Stimulated activated memory B cell treated with anti-CD40 and anti-IgM and Interleukin-4, amounts not matched to agents 10 μg/mL and 1 μg/mL and 100 μg/mL, for 72 hours (primary cell): ENCODE results near the gene SUMF1.
"Not testable (repeated sequence)": the region's sequence is repeated elsewhere in the genome, so short reads cannot be mapped to it uniquely, and the experiment has no call there.

Experiments
- ATAC-seq: fragments of 150-1000 bp; cut with Tn5 transposase; 2 replicates; pipeline ENCODE4 v1.10.0; 2021
- H3K27ac Mint-ChIP-seq: one replicate; pipeline ENCODE4 v1.8.0; 2022; ENCODE audit warnings: mild to moderate bottlenecking, mixed read lengths
- H3K27me3 Mint-ChIP-seq: one replicate; pipeline ENCODE4 v1.8.0; 2022; ENCODE audit warnings: mixed read lengths
- H3K36me3 Mint-ChIP-seq: one replicate; pipeline ENCODE4 v1.8.0; 2022; ENCODE audit warnings: mixed read lengths
- H3K4me1 Mint-ChIP-seq: one replicate; pipeline ENCODE4 v1.8.0; 2022; ENCODE audit warnings: mixed read lengths
- H3K4me3 Mint-ChIP-seq: one replicate; pipeline ENCODE4 v1.8.0; 2022; ENCODE audit warnings: mild to moderate bottlenecking, moderate library complexity, mixed read lengths
- H3K9me3 Mint-ChIP-seq: one replicate; pipeline ENCODE4 v1.8.0; 2022; ENCODE audit warnings: mixed read lengths

Gene SUMF1

DNA sequence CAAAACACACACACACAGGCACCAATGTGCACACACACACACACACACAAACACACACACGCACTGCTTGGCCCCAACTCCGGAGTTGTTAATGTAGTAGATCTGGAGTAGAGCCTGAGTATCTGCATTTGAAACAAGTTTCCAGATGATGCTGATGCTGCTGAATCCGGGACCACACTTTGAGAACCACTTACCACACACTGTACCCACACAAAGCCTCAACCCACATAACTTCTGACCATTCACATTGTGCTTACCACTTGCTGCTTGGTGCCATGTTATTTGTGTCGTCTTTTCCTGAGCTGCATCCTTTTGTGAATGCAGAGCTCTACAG, 127.0 kb downstream of the SUMF1 start:
- Mint-ChIP-seq H3K36me3 (peaks cover 28% of the 10 kb centered on the region), H3K4me3 (no peak overlapping the region), H3K27ac (no peak overlapping the region), H3K4me1 (no peaks in the 10 kb centered on the region), H3K9me3 (no peaks in the 10 kb centered on the region), H3K27me3 (no peaks in the 10 kb centered on the region)
- ATAC-seq = no peak

DNA sequence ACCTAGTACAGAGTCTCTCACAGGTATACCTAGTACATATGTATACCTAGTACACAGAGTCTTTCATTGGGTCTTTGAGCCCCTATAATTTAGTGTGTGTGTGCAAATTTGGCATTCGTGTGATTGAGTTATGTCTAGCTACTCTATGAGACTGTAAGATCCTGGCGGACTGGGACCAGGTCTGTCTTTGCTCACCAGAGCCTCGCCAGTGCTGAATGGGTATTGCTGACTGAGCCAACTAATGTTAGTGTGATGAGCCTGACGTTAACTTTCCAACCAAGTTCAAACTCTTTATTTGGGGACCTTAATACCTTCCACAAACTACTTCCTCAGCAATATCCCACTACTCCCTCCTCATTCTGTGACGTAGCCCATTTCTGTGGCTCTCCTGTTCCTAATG, 128.3 kb downstream of the SUMF1 start:
- no peaks in the 10 kb centered on the region for H3K4me1 Mint-ChIP-seq
- H3K9me3 Mint-ChIP-seq = no peaks in the 10 kb centered on the region
- H3K36me3 Mint-ChIP-seq = peaks cover 22% of the 10 kb centered on the region
- H3K27ac Mint-ChIP-seq = no peak overlapping the region
- no peak overlapping the region for H3K4me3 Mint-ChIP-seq
- ATAC-seq = no peak
- H3K27me3 Mint-ChIP-seq = no peaks in the 10 kb centered on the region

DNA sequence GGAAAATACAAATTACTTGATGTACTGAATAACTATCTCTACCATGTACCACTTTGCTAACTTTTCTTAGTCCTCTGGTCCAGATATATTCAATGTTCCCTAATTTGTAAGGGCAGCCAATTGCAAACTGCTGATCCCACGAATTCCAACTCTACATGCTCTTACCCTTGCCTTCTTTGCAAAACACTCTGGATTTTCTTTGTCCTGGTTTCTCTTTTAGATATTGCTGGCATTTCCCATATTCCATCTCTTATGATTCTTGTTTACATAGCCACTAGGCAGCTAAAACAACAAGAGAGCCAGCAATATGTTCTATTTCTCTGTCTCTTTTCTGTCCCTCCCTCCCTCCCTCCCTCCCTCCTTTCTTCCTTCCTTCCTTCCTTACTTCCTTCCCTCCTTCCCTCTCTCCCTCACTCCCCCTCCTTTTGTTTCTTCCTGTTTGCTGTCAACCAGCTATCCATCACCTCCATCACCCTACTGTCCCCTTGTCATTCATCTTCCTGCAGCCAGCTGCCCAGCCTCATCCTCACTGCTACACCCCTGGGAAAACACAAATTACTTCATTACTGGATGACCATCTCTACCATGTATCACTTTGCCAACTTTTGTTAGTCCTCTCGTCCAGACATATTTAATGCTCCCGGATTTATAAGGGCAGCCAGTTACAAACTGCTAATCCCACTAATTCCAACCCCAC, 130.1 kb downstream of the SUMF1 start:
- Mint-ChIP-seq H3K9me3 (no peaks in the 10 kb centered on the region), H3K27ac (no peak overlapping the region), H3K27me3 (no peaks in the 10 kb centered on the region), H3K4me1 (no peaks in the 10 kb centered on the region), H3K36me3 (peaks cover 17% of the 10 kb centered on the region), H3K4me3 (no peak overlapping the region)
- ATAC-seq = no peak

DNA sequence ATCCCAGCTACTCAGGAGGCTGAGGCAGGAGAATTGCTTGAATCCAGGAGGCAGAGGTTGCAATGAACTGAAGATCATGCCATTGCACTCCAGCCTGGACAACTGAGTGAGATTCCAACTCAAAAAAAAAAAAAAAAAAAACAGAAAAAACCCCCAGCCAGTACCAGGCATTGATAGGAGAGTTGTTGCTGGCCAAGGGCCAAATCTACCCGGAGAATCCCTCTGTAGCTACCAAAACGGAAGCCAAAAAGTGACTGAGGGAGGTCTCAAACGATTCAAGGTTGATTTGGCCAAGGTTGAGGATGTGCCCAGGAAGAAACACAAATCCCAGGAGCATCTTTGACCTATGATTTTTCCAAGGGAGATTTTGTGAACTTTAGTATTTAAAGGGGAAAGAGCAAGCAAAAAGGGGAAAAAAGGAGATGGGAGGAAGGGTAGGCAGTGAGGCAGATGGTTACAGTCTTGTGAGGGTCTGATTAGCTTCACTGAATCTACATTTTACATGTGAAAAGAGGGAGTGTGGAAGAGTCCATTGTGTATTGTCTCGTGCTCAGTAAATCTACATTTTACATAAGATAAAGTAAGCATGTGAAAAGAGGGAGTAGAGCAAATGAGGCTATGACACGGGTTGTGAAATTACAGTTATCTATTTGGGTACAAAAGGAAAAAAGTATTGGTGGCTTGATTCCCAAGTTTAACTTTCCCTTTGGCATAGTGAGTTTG, 131.1 kb downstream of the SUMF1 start:
- H3K4me3 Mint-ChIP-seq = no peak overlapping the region
- no peaks in the 10 kb centered on the region for H3K9me3 Mint-ChIP-seq
- no peaks in the 10 kb centered on the region for H3K4me1 Mint-ChIP-seq
- no peaks in the 10 kb centered on the region for H3K27me3 Mint-ChIP-seq
- no peak overlapping the region for H3K27ac Mint-ChIP-seq
- no peak for ATAC-seq
- peaks cover 17% of the 10 kb centered on the region for H3K36me3 Mint-ChIP-seq

DNA sequence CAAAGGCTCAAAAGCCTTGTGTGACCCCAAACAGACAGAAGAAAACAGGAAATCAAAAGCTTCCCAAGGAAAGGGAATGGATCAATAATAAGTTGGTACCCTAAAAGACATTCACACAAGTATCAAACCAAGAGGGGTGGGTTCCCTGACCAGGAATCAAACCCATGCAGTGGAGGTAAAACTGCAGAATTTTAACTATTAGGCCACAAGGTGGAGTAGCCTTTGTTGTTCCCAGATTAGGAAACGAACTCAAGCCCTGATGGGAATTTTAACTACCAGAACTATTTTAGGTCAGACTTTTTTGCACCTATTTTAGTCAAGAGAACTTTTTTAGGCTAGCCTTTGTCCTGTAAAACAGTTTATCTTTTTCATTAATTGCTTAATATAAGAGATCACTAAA, 132.5 kb downstream of the SUMF1 start:
- H3K36me3 Mint-ChIP-seq = peaks cover 21% of the 10 kb centered on the region
- no peaks in the 10 kb centered on the region for H3K27me3 Mint-ChIP-seq
- H3K4me3 Mint-ChIP-seq = no peak overlapping the region
- no peaks in the 10 kb centered on the region for H3K4me1 Mint-ChIP-seq
- ATAC-seq = no peak
- H3K27ac Mint-ChIP-seq = no peak overlapping the region
- H3K9me3 Mint-ChIP-seq = peaks cover 8% of the 10 kb centered on the region

DNA sequence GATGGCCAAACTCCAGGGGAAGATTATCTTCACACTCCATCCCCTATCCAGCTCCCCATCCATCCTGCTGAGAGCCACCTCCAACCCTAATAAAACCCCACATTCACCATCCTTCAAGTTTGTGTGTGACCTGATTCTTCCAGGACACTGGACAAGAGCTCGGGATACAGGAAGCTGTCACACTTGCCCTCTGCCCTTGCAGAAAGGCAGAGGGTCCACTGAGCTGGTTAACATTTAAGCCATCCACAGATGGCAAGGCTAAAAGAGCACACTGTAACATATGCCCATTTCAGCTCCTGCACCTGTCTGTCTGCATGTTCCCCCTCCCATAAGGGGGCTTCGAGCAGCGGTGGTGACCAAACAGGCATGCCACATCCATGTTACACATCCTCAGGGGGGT, 134.1 kb downstream of the SUMF1 start:
- no peak overlapping the region for H3K4me3 Mint-ChIP-seq
- H3K27ac Mint-ChIP-seq = no peak overlapping the region
- H3K27me3 Mint-ChIP-seq = no peaks in the 10 kb centered on the region
- H3K9me3 Mint-ChIP-seq = peaks cover 12% of the 10 kb centered on the region
- peaks cover 34% of the 10 kb centered on the region for H3K36me3 Mint-ChIP-seq
- H3K4me1 Mint-ChIP-seq = no peaks in the 10 kb centered on the region
- no peak for ATAC-seq

DNA sequence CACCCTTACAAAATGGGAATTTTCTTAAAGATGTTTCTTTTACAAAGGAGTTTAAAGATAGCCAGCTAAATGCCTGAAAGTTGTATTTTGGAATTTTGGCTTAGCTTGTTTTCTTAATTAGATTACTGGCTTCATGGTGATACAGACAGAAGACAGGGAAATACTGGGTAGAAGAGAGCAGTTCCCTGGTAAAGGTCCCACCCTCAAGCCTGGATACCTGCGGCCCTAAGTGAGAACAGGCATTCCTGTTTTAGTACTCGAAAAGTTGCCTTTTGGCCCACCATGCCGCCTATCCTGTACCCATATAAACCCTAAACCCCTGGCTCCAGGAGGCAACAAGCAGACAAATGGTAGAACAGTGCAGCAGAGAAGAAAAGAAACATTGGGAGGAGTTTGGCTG, 134.5 kb downstream of the SUMF1 start:
- no peak overlapping the region for H3K4me3 Mint-ChIP-seq
- H3K4me1 Mint-ChIP-seq = no peaks in the 10 kb centered on the region
- ATAC-seq = no peak
- peaks cover 30% of the 10 kb centered on the region for H3K36me3 Mint-ChIP-seq
- no peak overlapping the region for H3K27ac Mint-ChIP-seq
- H3K9me3 Mint-ChIP-seq = peaks cover 12% of the 10 kb centered on the region
- no peaks in the 10 kb centered on the region for H3K27me3 Mint-ChIP-seq

DNA sequence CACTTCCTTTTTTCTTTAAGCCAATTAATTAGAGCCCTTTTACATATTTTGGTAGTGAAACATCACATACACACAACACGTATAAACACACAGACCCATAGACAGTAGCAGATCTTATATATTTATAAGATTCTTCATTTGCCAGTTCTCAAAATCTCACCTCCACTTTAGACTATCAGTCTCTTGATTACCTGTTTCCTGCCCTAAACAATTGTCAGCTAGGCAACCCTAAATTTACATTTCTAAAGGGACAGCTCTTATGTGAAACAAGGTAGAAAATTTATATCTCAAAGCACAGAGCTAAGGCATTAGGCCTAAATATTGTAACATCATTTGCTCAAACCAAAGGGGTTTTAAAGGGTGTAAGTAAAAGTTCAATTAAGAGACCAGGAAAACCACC, 135.0 kb downstream of the SUMF1 start:
- ATAC-seq = no peak
- H3K4me1 Mint-ChIP-seq = no peaks in the 10 kb centered on the region
- no peak overlapping the region for H3K27ac Mint-ChIP-seq
- H3K4me3 Mint-ChIP-seq = no peak overlapping the region
- peaks cover 25% of the 10 kb centered on the region for H3K36me3 Mint-ChIP-seq
- H3K27me3 Mint-ChIP-seq = no peaks in the 10 kb centered on the region
- H3K9me3 Mint-ChIP-seq = peaks cover 12% of the 10 kb centered on the region

DNA sequence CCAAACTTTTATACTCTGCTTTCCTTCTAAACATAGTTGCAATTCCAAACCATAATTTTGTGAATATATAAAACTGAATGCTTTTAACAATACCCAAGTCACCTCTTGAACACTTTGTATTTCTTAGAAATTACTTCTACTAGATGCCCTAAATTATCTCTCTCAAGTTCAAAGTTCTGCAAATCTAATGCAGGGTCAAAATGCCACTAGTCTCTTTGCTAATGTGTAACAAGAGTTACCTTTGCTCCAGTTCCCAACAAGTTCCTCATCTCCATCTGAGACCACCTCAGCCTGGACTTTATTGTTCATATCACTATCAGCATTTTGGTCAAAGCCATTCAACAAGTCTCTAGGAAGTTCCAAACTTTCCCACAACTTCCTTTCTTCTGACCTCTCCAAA, 137.3 kb downstream of the SUMF1 start:
- not testable (repeated sequence) for H3K4me1 Mint-ChIP-seq, ATAC-seq, H3K27ac Mint-ChIP-seq, H3K27me3 Mint-ChIP-seq, H3K4me3 Mint-ChIP-seq
- peaks cover 12% of the 10 kb centered on the region for H3K9me3 Mint-ChIP-seq
- peaks cover 23% of the 10 kb centered on the region for H3K36me3 Mint-ChIP-seq

DNA sequence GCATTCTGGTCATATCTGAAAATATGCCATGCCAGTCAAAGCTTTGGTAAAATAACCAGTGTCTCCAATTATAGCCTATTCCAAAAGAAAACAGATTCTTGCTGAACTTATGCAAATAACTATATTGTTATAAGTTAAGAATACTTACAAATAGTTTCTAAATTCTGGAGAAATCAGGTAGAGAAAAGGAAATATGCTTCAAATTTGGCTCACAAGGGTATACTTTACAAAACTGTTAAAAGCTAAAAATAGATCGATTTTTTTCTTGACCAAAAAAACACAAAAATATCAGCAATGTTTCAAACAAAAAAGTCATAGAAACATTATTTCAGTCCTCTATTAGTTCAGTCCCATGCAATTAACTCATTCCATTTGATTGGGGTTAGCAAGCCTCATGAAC, 140.2 kb downstream of the SUMF1 start:
- Mint-ChIP-seq H3K36me3 (peaks cover 23% of the 10 kb centered on the region), H3K27ac (no peak overlapping the region), H3K4me1 (no peaks in the 10 kb centered on the region), H3K27me3 (no peaks in the 10 kb centered on the region), H3K4me3 (no peak overlapping the region), H3K9me3 (peaks cover 12% of the 10 kb centered on the region)
- no peak for ATAC-seq

DNA sequence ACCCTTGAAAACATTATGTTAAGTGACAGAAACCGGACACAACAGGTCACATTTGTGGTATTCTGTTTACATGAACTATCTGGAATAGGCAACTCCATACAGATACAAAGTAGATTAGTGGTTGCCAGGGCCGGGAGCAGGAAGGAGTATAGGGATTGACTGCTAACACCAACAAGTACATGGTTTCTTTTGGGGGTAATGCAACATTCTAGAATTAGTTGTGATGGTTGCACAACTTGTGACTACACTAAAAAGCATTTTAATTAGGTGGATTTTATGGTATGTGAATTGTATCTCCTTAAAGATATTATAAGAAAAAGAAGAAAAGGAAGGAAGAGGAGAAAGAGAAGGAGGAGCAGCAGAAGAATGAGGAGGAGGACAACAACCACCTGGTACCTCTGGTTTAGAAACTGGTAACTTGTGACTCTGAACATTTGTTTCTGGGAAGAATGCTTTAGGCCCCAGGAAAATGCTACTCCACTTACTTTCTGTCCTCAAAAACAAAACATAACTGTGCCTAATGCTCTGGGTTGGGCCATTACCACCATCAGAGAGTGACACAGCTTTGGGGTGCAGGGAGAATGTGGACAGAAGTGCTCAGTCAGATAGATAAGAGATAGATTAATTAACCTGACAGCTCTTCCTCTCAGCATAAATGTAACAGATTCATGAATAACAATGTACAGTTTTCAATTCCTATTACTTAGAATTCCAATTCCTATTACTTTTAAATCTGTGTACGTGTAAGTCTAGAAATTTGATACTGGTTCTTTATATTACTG, 143.6 kb downstream of the SUMF1 start:
- Mint-ChIP-seq H3K4me3 (no peak overlapping the region), H3K27me3 (no peaks in the 10 kb centered on the region), H3K36me3 (peaks cover 8% of the 10 kb centered on the region), H3K4me1 (peaks cover 17% of the 10 kb centered on the region), H3K9me3 (peaks cover under 1% of the 10 kb centered on the region), H3K27ac (no peak overlapping the region)
- ATAC-seq = no peak

DNA sequence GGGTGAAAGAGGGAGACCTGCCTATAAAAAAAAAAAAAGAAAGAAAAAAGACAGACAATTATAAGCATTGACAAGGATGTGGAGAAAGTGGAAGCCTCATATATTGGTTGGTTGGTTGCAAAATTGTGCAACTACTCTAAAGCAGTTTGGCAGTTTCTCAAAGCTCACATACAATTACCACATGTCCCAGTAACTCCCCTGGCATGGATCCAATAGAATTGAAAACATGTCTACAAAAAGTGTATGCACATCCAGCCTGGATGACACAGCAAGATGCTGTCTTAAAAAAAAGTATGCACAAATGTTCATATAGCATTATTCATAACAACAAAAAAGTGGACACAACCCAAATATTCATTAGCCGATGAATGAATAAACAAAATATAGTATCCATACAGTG, 144.4 kb downstream of the SUMF1 start:
- H3K4me1 Mint-ChIP-seq = peaks cover 17% of the 10 kb centered on the region
- no peak for ATAC-seq
- H3K4me3 Mint-ChIP-seq = no peak overlapping the region
- no peak overlapping the region for H3K27ac Mint-ChIP-seq
- H3K27me3 Mint-ChIP-seq = no peaks in the 10 kb centered on the region
- H3K9me3 Mint-ChIP-seq = no peaks in the 10 kb centered on the region
- peaks cover 6% of the 10 kb centered on the region for H3K36me3 Mint-ChIP-seq

DNA sequence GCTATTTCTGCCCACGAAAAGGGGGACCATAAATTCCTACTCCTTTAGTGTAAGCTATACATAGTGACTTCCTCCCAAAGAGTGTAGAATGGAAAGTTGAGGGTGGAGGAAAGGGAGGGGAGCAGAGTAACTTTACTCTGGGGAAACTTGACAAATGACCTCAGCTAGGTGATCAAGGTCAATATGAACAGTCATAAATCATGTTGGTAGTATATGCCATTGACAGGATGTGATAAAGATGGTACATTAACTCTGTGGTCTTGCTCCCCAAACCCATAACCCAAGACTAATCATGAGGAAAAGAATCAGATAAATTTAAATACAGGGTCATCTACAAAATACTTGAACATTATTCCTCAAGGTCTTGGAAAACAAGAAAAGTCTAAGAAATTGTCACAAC, 145.3 kb downstream of the SUMF1 start:
- H3K36me3 Mint-ChIP-seq = peaks cover 9% of the 10 kb centered on the region
- no peak overlapping the region for H3K27ac Mint-ChIP-seq
- no peak overlapping the region for H3K4me3 Mint-ChIP-seq
- H3K4me1 Mint-ChIP-seq = peaks cover 17% of the 10 kb centered on the region
- H3K27me3 Mint-ChIP-seq = no peaks in the 10 kb centered on the region
- ATAC-seq = no peak
- no peaks in the 10 kb centered on the region for H3K9me3 Mint-ChIP-seq

DNA sequence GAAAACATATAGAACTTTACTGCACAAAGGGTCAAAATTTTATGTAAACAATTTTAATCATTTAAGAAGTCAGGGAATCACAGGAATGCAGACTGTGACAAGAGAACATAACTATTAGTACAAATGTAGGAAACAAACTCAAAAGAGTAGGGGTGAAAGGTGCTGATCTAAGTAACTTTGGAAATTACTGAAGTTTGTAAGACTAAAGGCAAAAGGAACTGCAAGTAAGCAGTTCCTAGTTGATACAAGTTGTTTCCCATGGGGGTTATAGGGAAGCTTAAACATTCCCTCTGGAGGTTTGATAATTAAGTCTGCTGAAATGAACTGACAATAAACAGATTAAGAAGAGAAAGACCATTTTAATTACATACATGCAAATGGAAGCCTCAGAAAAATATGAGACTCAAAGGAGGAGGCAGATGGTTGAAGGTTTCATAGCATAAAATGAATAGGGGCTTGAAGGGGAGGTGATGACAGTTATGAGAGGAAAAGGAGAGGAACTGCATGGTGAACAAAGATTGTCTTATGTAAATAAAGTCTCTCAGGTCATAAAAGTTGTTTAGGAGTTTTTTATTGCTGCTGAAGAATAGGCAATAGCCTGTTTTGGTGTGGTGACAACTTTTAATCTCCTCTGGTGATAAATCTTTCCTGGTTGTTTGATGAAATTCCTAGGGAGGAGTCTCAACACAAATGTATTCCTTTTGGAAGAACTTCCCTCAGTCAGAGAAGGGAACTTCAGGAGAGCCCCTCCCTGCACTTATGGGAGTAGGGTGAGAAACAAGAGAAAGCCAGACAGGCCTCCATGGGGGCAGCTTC, 146.8 kb downstream of the SUMF1 start:
- Mint-ChIP-seq H3K4me3 (no peak overlapping the region), H3K36me3 (peaks cover 19% of the 10 kb centered on the region), H3K4me1 (peaks cover 17% of the 10 kb centered on the region), H3K27ac (peak overlapping the region; percentile 11), H3K9me3 (no peaks in the 10 kb centered on the region), H3K27me3 (no peaks in the 10 kb centered on the region)
- no peak for ATAC-seq

DNA sequence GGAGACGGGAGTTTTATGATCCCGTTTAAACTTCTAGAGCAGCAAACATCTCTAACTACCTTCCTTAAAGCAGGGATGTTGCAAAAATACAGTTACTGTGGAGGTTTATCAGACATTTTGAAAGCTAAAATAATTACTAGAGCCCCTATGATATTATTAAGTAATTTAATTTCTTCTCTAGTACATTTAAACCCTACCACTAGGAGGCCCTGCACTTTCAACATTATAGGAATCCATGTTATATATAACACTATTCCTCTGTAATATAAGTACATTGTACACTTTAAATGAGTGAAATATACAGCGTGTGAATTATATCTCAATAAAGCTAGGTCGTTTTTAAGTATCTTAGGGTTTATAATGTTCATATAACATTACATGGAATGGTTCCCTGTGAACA, 152.4 kb downstream of the SUMF1 start:
- H3K4me1 Mint-ChIP-seq = peaks cover 8% of the 10 kb centered on the region
- ATAC-seq = no peak
- no peaks in the 10 kb centered on the region for H3K27me3 Mint-ChIP-seq

More for the DNA sequence above, 152.4 kb downstream of the SUMF1 start:
- no peaks in the 10 kb centered on the region for H3K9me3 Mint-ChIP-seq
- H3K36me3 Mint-ChIP-seq = peaks cover 43% of the 10 kb centered on the region
- no peak overlapping the region for H3K4me3 Mint-ChIP-seq
- H3K27ac Mint-ChIP-seq = no peak overlapping the region
